GM06990 (cell line): ENCODE data around the gene MOB3C.

Source experiments
- DNase-seq: peaks from one replicate; pipeline ENCODE4 v3.0.0-alpha.2; 2011; ENCODE audit not compliant: insufficient read length; ENCODE audit errors: extremely low read depth
- H3K27me3 ChIP-seq: replicated peaks from 2 replicates; pipeline ENCODE4 v1.6.0; 2011; ENCODE audit warnings: low read length; ENCODE audit not compliant: control insufficient read depth, insufficient read depth
- H3K36me3 ChIP-seq: 2 replicates; pipeline ENCODE4 v1.5.1; 2011; ENCODE audit warnings: low read length; ENCODE audit not compliant: control insufficient read depth, insufficient read depth
- H3K4me3 ChIP-seq: replicated peaks from 2 replicates; pipeline ENCODE4 v1.5.1; 2011; ENCODE audit warnings: low read depth, mild to moderate bottlenecking, control low read depth, low read length
- TF ChIP-seq, protein P1 (sequence below): IDR thresholded peaks from 2 replicates; pipeline ENCODE4 v1.5.1; 2011; ENCODE audit warnings: low read length, control low read depth, mild to moderate bottlenecking, inconsistent platforms; ENCODE audit not compliant: insufficient read depth, poor library complexity, severe bottlenecking

MOB3C gene

GRCh38 chr1:46568461-46568891 lies 48.1 kb downstream of the MOB3C start:
- Histone ChIP-seq H3K27me3 (no peaks in the 10 kb centered on the region), H3K4me3 (no peak overlapping the region), H3K36me3 (no peaks in the 10 kb centered on the region; the same call in 1 of the 2 replicates)
- TF ChIP-seq, protein P1, sequence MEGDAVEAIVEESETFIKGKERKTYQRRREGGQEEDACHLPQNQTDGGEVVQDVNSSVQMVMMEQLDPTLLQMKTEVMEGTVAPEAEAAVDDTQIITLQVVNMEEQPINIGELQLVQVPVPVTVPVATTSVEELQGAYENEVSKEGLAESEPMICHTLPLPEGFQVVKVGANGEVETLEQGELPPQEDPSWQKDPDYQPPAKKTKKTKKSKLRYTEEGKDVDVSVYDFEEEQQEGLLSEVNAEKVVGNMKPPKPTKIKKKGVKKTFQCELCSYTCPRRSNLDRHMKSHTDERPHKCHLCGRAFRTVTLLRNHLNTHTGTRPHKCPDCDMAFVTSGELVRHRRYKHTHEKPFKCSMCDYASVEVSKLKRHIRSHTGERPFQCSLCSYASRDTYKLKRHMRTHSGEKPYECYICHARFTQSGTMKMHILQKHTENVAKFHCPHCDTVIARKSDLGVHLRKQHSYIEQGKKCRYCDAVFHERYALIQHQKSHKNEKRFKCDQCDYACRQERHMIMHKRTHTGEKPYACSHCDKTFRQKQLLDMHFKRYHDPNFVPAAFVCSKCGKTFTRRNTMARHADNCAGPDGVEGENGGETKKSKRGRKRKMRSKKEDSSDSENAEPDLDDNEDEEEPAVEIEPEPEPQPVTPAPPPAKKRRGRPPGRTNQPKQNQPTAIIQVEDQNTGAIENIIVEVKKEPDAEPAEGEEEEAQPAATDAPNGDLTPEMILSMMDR = no peak
- no peak for DNase-seq

DNA sequence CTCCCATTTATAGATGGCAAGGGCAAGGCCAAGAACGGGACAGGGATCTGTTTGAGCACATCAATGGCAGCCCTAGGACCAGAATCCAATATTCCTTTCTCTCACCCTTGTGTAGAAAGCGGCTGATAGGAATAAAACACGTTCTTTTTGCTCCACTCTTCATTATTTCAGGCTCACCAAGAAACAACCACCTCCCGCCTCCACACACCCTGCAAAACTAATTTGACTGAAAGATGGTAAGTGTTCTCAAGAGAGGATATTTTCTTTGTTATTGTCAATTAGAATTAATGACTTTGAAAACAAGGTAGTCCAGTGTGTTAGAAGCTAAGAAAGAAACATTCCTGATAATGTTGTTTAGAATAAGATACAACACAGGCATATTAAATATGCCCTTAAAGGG lies 53.3 kb downstream of the MOB3C start:
- no peak overlapping the region for H3K4me3 ChIP-seq
- H3K36me3 ChIP-seq = peaks cover 13% of the 10 kb centered on the region
- no peaks in the 10 kb centered on the region for H3K27me3 ChIP-seq
- TF ChIP-seq, protein P1 = no peak
- no peak for DNase-seq

GRCh38 chr1:46562498-46562897 lies 54.1 kb downstream of the MOB3C start:
- DNase-seq = no peak
- TF ChIP-seq, protein P1 = no peak
- peaks cover 14% of the 10 kb centered on the region for H3K36me3 ChIP-seq
- no peaks in the 10 kb centered on the region for H3K27me3 ChIP-seq
- H3K4me3 ChIP-seq = no peak overlapping the region

DNA sequence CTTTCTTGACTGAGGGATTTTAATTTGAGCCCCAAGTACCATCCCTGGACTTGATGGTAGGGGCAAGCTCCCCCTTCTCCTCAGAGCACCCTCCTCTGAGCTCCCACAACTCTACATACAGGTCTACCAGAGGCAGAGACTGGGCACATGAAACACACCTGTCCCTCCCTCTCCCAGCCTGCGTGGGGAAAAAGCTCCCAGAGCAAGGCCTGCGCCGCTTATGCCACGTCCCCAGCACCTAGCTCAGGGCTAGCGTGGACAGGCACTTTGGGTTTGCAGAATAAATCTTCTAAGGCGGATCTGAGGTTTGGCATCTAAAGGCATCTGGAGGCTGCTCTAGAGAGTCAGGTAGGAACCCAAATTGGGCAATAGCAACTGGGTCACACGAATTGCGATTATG lies 57.6 kb downstream of the MOB3C start:
- no peaks in the 10 kb centered on the region for H3K27me3 ChIP-seq
- H3K4me3 ChIP-seq = no peak overlapping the region
- TF ChIP-seq, protein P1 = no peak
- no peak for DNase-seq
- peaks cover 14% of the 10 kb centered on the region for H3K36me3 ChIP-seq

GRCh38 chr1:46558141-46558963 lies 58.3 kb downstream of the MOB3C start:
- H3K4me3 ChIP-seq = no peak overlapping the region
- TF ChIP-seq, protein P1 = no peak

More at GRCh38 chr1:46558141-46558963, 58.3 kb downstream of the MOB3C start:
- no peaks in the 10 kb centered on the region for H3K27me3 ChIP-seq
- peaks cover 14% of the 10 kb centered on the region for H3K36me3 ChIP-seq
- DNase-seq = no peak
